Renal cortex interstitium (tissue), 15 donors: ENCODE measurements around the gene FAM81B. TPM values are rescaled to one million over a fixed set of nuclear protein-coding genes. Genes with fewer than 3 reads are reported as not detected.
A peak's percentile ranks its signal among the peaks of the same experiment; 100 is the strongest.
"Not testable (repeated sequence)": the region's sequence is repeated elsewhere in the genome, so short reads cannot be mapped to it uniquely, and the experiment has no call there.

Experiments used
- DNase-seq, 11 donors: peaks; one replicate each; pipeline ENCODE4 v3.0.0-alpha.2; 2013; ENCODE audit warnings: low read depth in 9 of 11, low spot score in 4 of 11; ENCODE audit errors: extremely low read depth in 1 of 11
- long read RNA-seq, 16 experiments: transcript quantifications; one replicate each; lab custom pipeline, GENCODE V29; 2026
- polyA plus RNA-seq, 3 donors: library from polyadenylated mRNA; unstranded; fragments of 120-200 nt; gene quantifications; one replicate each; pipeline ENCODE4 v1.2.1, GENCODE V29; 2013; ENCODE audit not compliant: insufficient read length in 3 of 3

FAM81B gene
- polyA plus RNA-seq: 1 to 10 TPM; 4.8 to 6.2 (median 4.9) TPM
- long read RNA-seq, donor 1: 0 reads
- long read RNA-seq, donor 2: 0 reads
- long read RNA-seq, donor 3: 0 reads
- long read RNA-seq, donor 4: 0 reads
- long read RNA-seq, donor 5: 0 reads
- long read RNA-seq, donor 6, partial matches to known transcripts: 0 of 1 reads
- long read RNA-seq, donor 6, other reads (novel, unspliced or antisense): 0 of 1 reads
- long read RNA-seq, donor 7: 0 reads
- long read RNA-seq, donor 8: 0 reads
- long read RNA-seq, donor 9: 0 reads
- long read RNA-seq, donor 10, partial matches to known transcripts: 0 of 1 reads
- long read RNA-seq, donor 10, other reads (novel, unspliced or antisense): 0 of 1 reads
- long read RNA-seq, donor 11: 0 reads
- long read RNA-seq, donor 12: 0 reads
- long read RNA-seq, donor 13: 0 reads
- long read RNA-seq, donor 14: 0 reads
- long read RNA-seq, donor 15: 0 reads
- long read RNA-seq, donor 16: 0 reads

GRCh38 chr5:95390812-95391492, at the start of gene FAM81B:
Gene FAM81B, plus strand, starts transcription at chr5:95391366. Its CDS starts 24 bp downstream, at chr5:95391390.
- no peak for DNase-seq

GRCh38 chr5:95341444-95341843, 49.7 kb upstream of the FAM81B start:
- DNase-seq: not testable (repeated sequence)

- no peak for DNase-seq
Observed at GRCh38 chr5:95347506-95348120, 43.6 kb upstream of the FAM81B start.

GRCh38 chr5:95350631-95351030, 40.5 kb upstream of the FAM81B start:
- DNase-seq: no peak

- DNase-seq: no peak
Observed at GRCh38 chr5:95352691-95353090, 38.5 kb upstream of the FAM81B start.

- no peak for DNase-seq
Observed at GRCh38 chr5:95358320-95358719, 32.8 kb upstream of the FAM81B start.

GRCh38 chr5:95358848-95359247, 32.3 kb upstream of the FAM81B start:
- no peak for DNase-seq

GRCh38 chr5:95360667-95361066, 30.5 kb upstream of the FAM81B start:
- not testable (repeated sequence) for DNase-seq

- no peak for DNase-seq
Observed at GRCh38 chr5:95365302-95366095, 25.7 kb upstream of the FAM81B start.

GRCh38 chr5:95369782-95370181, 21.4 kb upstream of the FAM81B start:
- no peak for DNase-seq

- no peak for DNase-seq
Observed at GRCh38 chr5:95374061-95374460, 17.1 kb upstream of the FAM81B start.

GRCh38 chr5:95375591-95375990, 15.6 kb upstream of the FAM81B start:
- no peak for DNase-seq

- no peak for DNase-seq
Observed at GRCh38 chr5:95379133-95379532, 12.0 kb upstream of the FAM81B start.

- DNase-seq: no peak
Observed at GRCh38 chr5:95380103-95380628, 11.0 kb upstream of the FAM81B start.

GRCh38 chr5:95382801-95383200, 8.4 kb upstream of the FAM81B start:
- peak in 6 of 11 donors; percentile 10 to 47 (median 21) for DNase-seq

- DNase-seq: no peak
Observed at GRCh38 chr5:95384485-95385213, 6.5 kb upstream of the FAM81B start.

- no peak for DNase-seq
Observed at GRCh38 chr5:95385334-95385733, 5.8 kb upstream of the FAM81B start.

GRCh38 chr5:95391965-95392364, 799 bp downstream of the FAM81B start:
- not testable (repeated sequence) for DNase-seq
